SK-N-SH treated with all-trans-retinoic acid at 6 μM for 48 hours (cell line): Measurements from ENCODE around the gene RECK.

Experiments
- ARNTL ChIP-seq: fragments of 450-650 bp; formaldehyde crosslinking; IDR thresholded peaks from 2 replicates; pipeline ENCODE4 v1.5.0; 2020; ENCODE audit warnings: low read depth, mild to moderate bottlenecking, moderate library complexity, borderline replicate concordance
- ZC3H10 ChIP-seq: fragments of 250-450 bp; sonication (Bioruptor Pico); IDR thresholded peaks from 2 replicates; pipeline ENCODE4 v1.5.1; 2021; ENCODE audit warnings: mild to moderate bottlenecking, moderate library complexity

- no peak for TF ChIP-seq ZC3H10 (CRISPR knock-in tag)
- no peak for TF ChIP-seq ARNTL (CRISPR knock-in tag)
Observed at GRCh38 chr9:36080519-36080918, 43.8 kb downstream of the RECK start.
